Panc1 (cell line): Measurements from ENCODE around the gene PLPPR5. TPM values are rescaled to one million over a fixed set of nuclear protein-coding genes. Genes with fewer than 3 reads are reported as not detected.

Source experiments
- ATAC-seq: fragments of 200-7000 bp; cut with Tn5 transposase; 2 replicates; pipeline ENCODE4 v1.9.1; 2020; ENCODE audit warnings: mild to moderate bottlenecking, moderate library complexity
- BruUV-seq: library from RNA; stranded (reverse); fragments of 400-500 nt; replicated peaks from 2 replicates; lab custom pipeline; 2021; lab: Mats Ljungman, UMichigan
- CTCF ChIA-PET: fragments of 300-600 bp; sonication (Branson Sonifier 250); formaldehyde crosslinking; loops from one replicate; lab custom pipeline; 2022; ENCODE audit warnings: antibody characterized with exemption; lab: Charles Lee
- POLR2A ChIA-PET: fragments of 300-600 bp; sonication (Branson Sonifier 250); formaldehyde crosslinking; loops from one replicate; lab custom pipeline; 2022; ENCODE audit warnings: antibody characterized with exemption; lab: Charles Lee
- DNase-seq: peaks from one replicate; pipeline ENCODE4 v3.0.0-alpha.2; 2010; ENCODE audit warnings: low read depth, low spot score
- H3K27ac ChIP-seq: 2 replicates; pipeline ENCODE4 v1.5.1; 2011; ENCODE audit warnings: mild to moderate bottlenecking, low read length, inconsistent platforms
- H3K27me3 ChIP-seq: fragments of 200-500 bp; sonication (Bioruptor generic); 2 replicates; pipeline ENCODE4 v1.6.0; 2014; ENCODE audit warnings: low read length, inconsistent platforms; ENCODE audit not compliant: control insufficient read depth, insufficient read depth
- H3K36me3 ChIP-seq: fragments of 200-500 bp; sonication (Bioruptor generic); 2 replicates; pipeline ENCODE4 v1.5.1; 2014; ENCODE audit warnings: inconsistent platforms, mild to moderate bottlenecking, low read length, moderate library complexity; ENCODE audit not compliant: control insufficient read depth, insufficient read depth
- H3K4me1 ChIP-seq: 2 replicates; pipeline ENCODE4 v1.5.1; 2011; ENCODE audit warnings: inconsistent platforms, mild to moderate bottlenecking, low read length, moderate library complexity; ENCODE audit not compliant: control insufficient read depth, insufficient read depth
- H3K4me3 ChIP-seq, 2 experiments: 2 replicates each; pipeline ENCODE4 v1.5.1; 2011 to 2012; ENCODE audit warnings: low read depth in 2 of 2, low read length in 2 of 2, mild to moderate bottlenecking in 2 of 2, inconsistent platforms in 1 of 2, moderate library complexity in 1 of 2
- H3K9me3 ChIP-seq: fragments of 200-500 bp; sonication (Bioruptor generic); 2 replicates; pipeline ENCODE4 v1.5.1; 2014; ENCODE audit warnings: low read depth, mild to moderate bottlenecking, inconsistent platforms, low read length, moderate library complexity; ENCODE audit not compliant: control insufficient read depth, insufficient read depth
- POLR2AphosphoS5 ChIP-seq: IDR thresholded peaks from 2 replicates; pipeline ENCODE4 v1.6.1; 2012; ENCODE audit warnings: mild to moderate bottlenecking, low read depth, low read length, moderate library complexity
- SIN3A ChIP-seq: IDR thresholded peaks from 2 replicates; pipeline ENCODE4 v1.6.1; 2012; ENCODE audit warnings: low read depth, mild to moderate bottlenecking, low read length, moderate library complexity, borderline replicate concordance; ENCODE audit not compliant: insufficient read depth
- TCF7L2 ChIP-seq: IDR thresholded peaks from 2 replicates; pipeline ENCODE4 v1.6.1; 2011; ENCODE audit warnings: mild to moderate bottlenecking, low read depth, low read length, inconsistent platforms
- in situ Hi-C: cut with HindIII; loops from 2 replicates; pipeline ENCODE4 v1.10.0; 2016; ENCODE audit warnings: low sequenced_read_pairs, low pct_unique_long_range_greater_than_20kb
- intact Hi-C: fragments of 100-400 bp; cut with micrococcal nuclease; formaldehyde crosslinking; loops from one replicate; pipeline ENCODE4 v1.10.0; 2022; ENCODE audit not compliant: unreplicated experiment
- total RNA-seq: library from RNA; stranded (reverse); gene quantifications from one replicate; pipeline ENCODE4 v1.2.1, GENCODE V29; 2021; ENCODE audit not compliant: unreplicated experiment
- TF ChIP-seq, protein P1 (sequence below), 2 experiments: IDR thresholded peaks; 2 replicates each; pipeline ENCODE4 v1.6.1; 2011 to 2012; ENCODE audit warnings: low read depth in 2 of 2, control low read depth in 1 of 2, low read length in 1 of 2, mild to moderate bottlenecking in 1 of 2, moderate library complexity in 1 of 2; ENCODE audit not compliant: insufficient read depth in 1 of 2
- TF ChIP-seq, protein P2 (sequence below): fragments of 450-650 bp; IDR thresholded peaks from 2 replicates; pipeline ENCODE4 v1.5.1; 2017; ENCODE audit warnings: mild to moderate bottlenecking

Gene PLPPR5
- total RNA-seq, 1 experiment from 2014 or later, result not detected

GRCh38 chr1:98914547-98914946 lies 90.1 kb downstream of the PLPPR5 start:
- H3K4me1 ChIP-seq, result no peaks in the 10 kb centered on the region
- DNase-seq, result no peak
- ChIA-PET POLR2A (no interaction called here), CTCF (no interaction called here)
- H3K27me3 ChIP-seq, result no peaks in the 10 kb centered on the region
- in situ Hi-C loops, result no loop called here
- intact Hi-C loops, result no loop called here
- no peak overlapping the region for H3K27ac ChIP-seq
- no TSS peak for BruUV-seq
- TF ChIP-seq TCF7L2 (no peak), POLR2AphosphoS5 (no peak), SIN3A (no peak)
- TF ChIP-seq, protein P1, sequence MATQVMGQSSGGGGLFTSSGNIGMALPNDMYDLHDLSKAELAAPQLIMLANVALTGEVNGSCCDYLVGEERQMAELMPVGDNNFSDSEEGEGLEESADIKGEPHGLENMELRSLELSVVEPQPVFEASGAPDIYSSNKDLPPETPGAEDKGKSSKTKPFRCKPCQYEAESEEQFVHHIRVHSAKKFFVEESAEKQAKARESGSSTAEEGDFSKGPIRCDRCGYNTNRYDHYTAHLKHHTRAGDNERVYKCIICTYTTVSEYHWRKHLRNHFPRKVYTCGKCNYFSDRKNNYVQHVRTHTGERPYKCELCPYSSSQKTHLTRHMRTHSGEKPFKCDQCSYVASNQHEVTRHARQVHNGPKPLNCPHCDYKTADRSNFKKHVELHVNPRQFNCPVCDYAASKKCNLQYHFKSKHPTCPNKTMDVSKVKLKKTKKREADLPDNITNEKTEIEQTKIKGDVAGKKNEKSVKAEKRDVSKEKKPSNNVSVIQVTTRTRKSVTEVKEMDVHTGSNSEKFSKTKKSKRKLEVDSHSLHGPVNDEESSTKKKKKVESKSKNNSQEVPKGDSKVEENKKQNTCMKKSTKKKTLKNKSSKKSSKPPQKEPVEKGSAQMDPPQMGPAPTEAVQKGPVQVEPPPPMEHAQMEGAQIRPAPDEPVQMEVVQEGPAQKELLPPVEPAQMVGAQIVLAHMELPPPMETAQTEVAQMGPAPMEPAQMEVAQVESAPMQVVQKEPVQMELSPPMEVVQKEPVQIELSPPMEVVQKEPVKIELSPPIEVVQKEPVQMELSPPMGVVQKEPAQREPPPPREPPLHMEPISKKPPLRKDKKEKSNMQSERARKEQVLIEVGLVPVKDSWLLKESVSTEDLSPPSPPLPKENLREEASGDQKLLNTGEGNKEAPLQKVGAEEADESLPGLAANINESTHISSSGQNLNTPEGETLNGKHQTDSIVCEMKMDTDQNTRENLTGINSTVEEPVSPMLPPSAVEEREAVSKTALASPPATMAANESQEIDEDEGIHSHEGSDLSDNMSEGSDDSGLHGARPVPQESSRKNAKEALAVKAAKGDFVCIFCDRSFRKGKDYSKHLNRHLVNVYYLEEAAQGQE (IDR thresholded peaks at IDR 0.05; ENCODE audit: insufficient read depth in 1 of 2, low read depth in 2 of 2, low read length in 1 of 2), result no peak
- TF ChIP-seq, protein P2, sequence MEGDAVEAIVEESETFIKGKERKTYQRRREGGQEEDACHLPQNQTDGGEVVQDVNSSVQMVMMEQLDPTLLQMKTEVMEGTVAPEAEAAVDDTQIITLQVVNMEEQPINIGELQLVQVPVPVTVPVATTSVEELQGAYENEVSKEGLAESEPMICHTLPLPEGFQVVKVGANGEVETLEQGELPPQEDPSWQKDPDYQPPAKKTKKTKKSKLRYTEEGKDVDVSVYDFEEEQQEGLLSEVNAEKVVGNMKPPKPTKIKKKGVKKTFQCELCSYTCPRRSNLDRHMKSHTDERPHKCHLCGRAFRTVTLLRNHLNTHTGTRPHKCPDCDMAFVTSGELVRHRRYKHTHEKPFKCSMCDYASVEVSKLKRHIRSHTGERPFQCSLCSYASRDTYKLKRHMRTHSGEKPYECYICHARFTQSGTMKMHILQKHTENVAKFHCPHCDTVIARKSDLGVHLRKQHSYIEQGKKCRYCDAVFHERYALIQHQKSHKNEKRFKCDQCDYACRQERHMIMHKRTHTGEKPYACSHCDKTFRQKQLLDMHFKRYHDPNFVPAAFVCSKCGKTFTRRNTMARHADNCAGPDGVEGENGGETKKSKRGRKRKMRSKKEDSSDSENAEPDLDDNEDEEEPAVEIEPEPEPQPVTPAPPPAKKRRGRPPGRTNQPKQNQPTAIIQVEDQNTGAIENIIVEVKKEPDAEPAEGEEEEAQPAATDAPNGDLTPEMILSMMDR, result no peak
- no peaks in the 10 kb centered on the region for H3K9me3 ChIP-seq
- ATAC-seq, result no peak
- no peaks in the 10 kb centered on the region for H3K36me3 ChIP-seq
- H3K4me3 ChIP-seq, result no peak overlapping the region

DNA sequence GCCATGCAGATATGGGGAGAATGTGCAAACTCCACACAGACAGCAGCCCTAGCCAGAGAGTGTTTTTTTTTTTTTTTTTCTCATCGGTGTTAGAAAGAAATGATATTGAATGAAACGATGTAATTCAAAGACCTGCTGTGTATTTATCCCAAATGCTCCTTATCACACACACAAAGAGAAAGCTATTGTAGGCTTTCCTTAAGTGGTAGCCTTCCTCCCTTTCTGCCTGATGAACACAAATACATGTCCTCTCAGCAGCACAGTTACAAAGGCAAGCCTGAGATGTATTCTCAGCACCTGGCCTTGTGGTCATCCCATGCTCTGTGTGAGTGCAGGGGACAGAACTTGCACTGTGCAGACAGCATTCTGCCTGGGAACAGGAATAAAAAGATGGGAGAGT lies 93.8 kb downstream of the PLPPR5 start:
- no TSS peak for BruUV-seq
- Histone ChIP-seq H3K4me3 (no peak overlapping the region), H3K27ac (no peak overlapping the region), H3K36me3 (no peaks in the 10 kb centered on the region), H3K27me3 (no peaks in the 10 kb centered on the region), H3K9me3 (no peaks in the 10 kb centered on the region), H3K4me1 (no peaks in the 10 kb centered on the region)
- no peak for TF ChIP-seq SIN3A
- TF ChIP-seq, protein P1 (IDR thresholded peaks at IDR 0.05; ENCODE audit: insufficient read depth in 1 of 2, low read depth in 2 of 2, low read length in 1 of 2), result no peak
- no peak for TF ChIP-seq POLR2AphosphoS5
- TF ChIP-seq, protein P2, result no peak
- no peak for TF ChIP-seq TCF7L2
- POLR2A ChIA-PET, result no interaction called here
- in situ Hi-C loops, result no loop called here
- CTCF ChIA-PET, result no interaction called here
- no peak for DNase-seq
- ATAC-seq, result no peak
- intact Hi-C loops, result no loop called here
